Testis (tissue), 3 donors: ENCODE results near the gene ZNF555. TPM values are rescaled to one million over a fixed set of nuclear protein-coding genes. Genes with fewer than 3 reads are reported as not detected.
A peak's percentile ranks its signal among the peaks of the same experiment; 100 is the strongest.
"Not testable (repeated sequence)": the region's sequence is repeated elsewhere in the genome, so short reads cannot be mapped to it uniquely, and the experiment has no call there.

Source experiments
- DNase-seq: peaks from one replicate; pipeline ENCODE4 v3.0.0-alpha.2; 2019
- H3K27ac ChIP-seq, 2 donors: fragments of 200-600 bp; sonication (generic); one replicate each; pipeline ENCODE4 v1.5.1; 2019
- H3K27me3 ChIP-seq: fragments of 200-600 bp; sonication (generic); one replicate; pipeline ENCODE4 v1.5.1; 2019
- H3K36me3 ChIP-seq: fragments of 200-600 bp; sonication (generic); one replicate; pipeline ENCODE4 v1.5.1; 2017; ENCODE audit warnings: low read depth; ENCODE audit errors: missing control alignments
- H3K4me1 ChIP-seq: fragments of 200-600 bp; sonication (generic); one replicate; pipeline ENCODE4 v1.5.1; 2019
- H3K4me3 ChIP-seq, 2 donors: fragments of 200-600 bp; sonication (generic); one replicate each; pipeline ENCODE4 v1.5.1; 2017 to 2019
- H3K9me3 ChIP-seq: fragments of 200-600 bp; sonication (generic); one replicate; pipeline ENCODE4 v1.5.1; 2017
- CTCF ChIP-seq, 3 experiments: fragments of 450-650 bp in 2 of 3; fragments of 200-600 bp in 1 of 3; sonication (generic) in 1 of 3; IDR thresholded peaks; one replicate each; pipeline ENCODE4 v1.5.1; 2016 to 2019; ENCODE audit warnings: antibody characterized with exemption in 3 of 3, mild to moderate bottlenecking in 2 of 3, moderate library complexity in 1 of 3
- POLR2A ChIP-seq: fragments of 450-650 bp; IDR thresholded peaks from one replicate; pipeline ENCODE4 v1.6.1; 2017; ENCODE audit warnings: antibody characterized with exemption, mild to moderate bottlenecking, moderate library complexity
- WGBS, 2 donors: methylation state at CpG; one replicate each; pipeline ENCODE4 v1.1.5; 2018; 5-methylcytosine and 5-hydroxymethylcytosine counted together
- intact Hi-C: fragments of 100-400 bp; cut with DNase I; formaldehyde crosslinking; loops from one replicate; pipeline ENCODE4 v1.15.1; 2023; ENCODE audit warnings: low total_unique reads
- polyA plus RNA-seq: library from polyadenylated mRNA; stranded (reverse); fragments of 350-450 nt; fragmentation: Illumina TruSeq; extraction: RNeasy Lipid Tissue Mini Kit (QIAGEN cat#74804); gene quantifications from one replicate; pipeline ENCODE4 v1.2.3, GENCODE V29; 2014; ENCODE audit warnings: low read depth, low replicate concordance; ENCODE audit not compliant: insufficient read depth
- total RNA-seq, 2 donors: library from RNA; depleted of rRNA; stranded (reverse); fragments of >200 nt; gene quantifications; one replicate each; pipeline ENCODE4 v1.2.3, GENCODE V29; 2016

ZNF555 gene
- total and polyA plus RNA-seq, 3 donors from 2014 or later = 7.1 to 8.5 (median 7.2) TPM

GRCh38 chr19:2902590-2903218 is 61.4 kb downstream of the ZNF555 start:
- Histone ChIP-seq H3K9me3 (no peaks in the 10 kb centered on the region), H3K27ac (peak overlapping the region in 1 of 2 donors; percentile 36), H3K4me1 (peaks cover 8% of the 10 kb centered on the region), H3K36me3 (no peaks in the 10 kb centered on the region), H3K27me3 (no peaks in the 10 kb centered on the region), H3K4me3 (no peak overlapping the region)
- intact Hi-C loops = no loop called here
- 69 to 81% methylated on average over 7 to 12 of the region's 13 CpGs for WGBS, 2 donors
- DNase-seq = no peak
- no peak for TF ChIP-seq POLR2A
- TF ChIP-seq CTCF (IDR thresholded peaks at IDR 0.05) = no peak

GRCh38 chr19:2903326-2903725 is 62.1 kb downstream of the ZNF555 start:
- H3K27me3 ChIP-seq, H3K36me3 ChIP-seq, H3K9me3 ChIP-seq, intact Hi-C loops, H3K27ac ChIP-seq, DNase-seq, H3K4me1 ChIP-seq, H3K4me3 ChIP-seq: not testable (repeated sequence)
- WGBS, 2 donors = 74 to 82% methylated on average over 13 of the region's 13 CpGs

GRCh38 chr19:2905918-2906519 is 64.7 kb downstream of the ZNF555 start:
- no peak for DNase-seq
- WGBS, 2 donors = 89 to 92% methylated on average over 11 of the region's 11 CpGs
- Histone ChIP-seq H3K36me3 (no peaks in the 10 kb centered on the region), H3K4me3 (no peak overlapping the region), H3K4me1 (peaks cover 12% of the 10 kb centered on the region), H3K27ac (no peak overlapping the region), H3K9me3 (no peaks in the 10 kb centered on the region), H3K27me3 (no peaks in the 10 kb centered on the region)
- intact Hi-C loops = no loop called here
- TF ChIP-seq CTCF (IDR thresholded peaks at IDR 0.05) (no peak), POLR2A (no peak)

GRCh38 chr19:2906631-2907195 is 65.4 kb downstream of the ZNF555 start:
- TF ChIP-seq CTCF (IDR thresholded peaks at IDR 0.05) (no peak), POLR2A (no peak)
- 90 to 92% methylated on average over 7 to 20 of the region's 20 CpGs for WGBS, 2 donors
- Histone ChIP-seq H3K4me1 (peaks cover 7% of the 10 kb centered on the region), H3K27me3 (no peaks in the 10 kb centered on the region), H3K36me3 (no peaks in the 10 kb centered on the region), H3K27ac (no peak overlapping the region), H3K9me3 (no peaks in the 10 kb centered on the region), H3K4me3 (no peak overlapping the region)
- DNase-seq = no peak
- intact Hi-C loops = no loop called here

Other genes starting within 250 kb of the ZNF555 start
- 10 to 100 TPM; 25.3 to 38.7 TPM for gene GNG7, start 138.8 kb upstream of the ZNF555 start, total RNA-seq
- 16.9 TPM for gene GNG7, start 138.8 kb upstream of the ZNF555 start, polyA plus RNA-seq
- gene DIRAS1, start 120.1 kb upstream of the ZNF555 start, total RNA-seq = 10 to 100 TPM; 22.5 to 33.1 TPM
- gene DIRAS1, start 120.1 kb upstream of the ZNF555 start, polyA plus RNA-seq = 8.1 TPM
- gene SLC39A3, start 101.5 kb upstream of the ZNF555 start, total RNA-seq = 100 to 1,000 TPM; 126 to 160 TPM
- gene SLC39A3, start 101.5 kb upstream of the ZNF555 start, polyA plus RNA-seq = 198 TPM
- gene SGTA, start 58.2 kb upstream of the ZNF555 start, total RNA-seq = 100 to 1,000 TPM in 1 of 2 donors, 10 to 100 TPM in 1; 93.9 to 100 TPM
- 99.6 TPM for gene SGTA, start 58.2 kb upstream of the ZNF555 start, polyA plus RNA-seq
- gene THOP1, start 56.0 kb upstream of the ZNF555 start, total RNA-seq = 100 to 1,000 TPM; 111 to 134 TPM
- gene THOP1, start 56.0 kb upstream of the ZNF555 start, polyA plus RNA-seq = 166 TPM
- gene ZNF554, start 21.6 kb upstream of the ZNF555 start, total RNA-seq = 1 to 10 TPM; 9.3 to 9.4 TPM
- gene ZNF554, start 21.6 kb upstream of the ZNF555 start, polyA plus RNA-seq = 6.9 TPM
- gene ZNF556, start 25.9 kb downstream of the ZNF555 start, total RNA-seq = 1 to 10 TPM; 2.3 to 2.4 TPM
- 1.9 TPM for gene ZNF556, start 25.9 kb downstream of the ZNF555 start, polyA plus RNA-seq
- gene ZNF57, start 59.5 kb downstream of the ZNF555 start, total RNA-seq = 10 to 100 TPM; 21.9 to 27.0 TPM
- gene ZNF57, start 59.5 kb downstream of the ZNF555 start, polyA plus RNA-seq = 26.4 TPM
- gene ZNF77, start 103.5 kb downstream of the ZNF555 start, total RNA-seq = 10 to 100 TPM in 1 of 2 donors, 1 to 10 TPM in 1; 4.8 to 10.7 TPM
- 5.6 TPM for gene ZNF77, start 103.5 kb downstream of the ZNF555 start, polyA plus RNA-seq
- 10 to 100 TPM in 1 of 2 donors, 1 to 10 TPM in 1; 9.1 to 12.5 TPM for gene TLE6, start 136.1 kb downstream of the ZNF555 start, total RNA-seq
- gene TLE6, start 136.1 kb downstream of the ZNF555 start, polyA plus RNA-seq = 8.1 TPM
- gene TLE2, start 187.8 kb downstream of the ZNF555 start, total RNA-seq = 10 to 100 TPM; 70.5 to 76.6 TPM
- gene TLE2, start 187.8 kb downstream of the ZNF555 start, polyA plus RNA-seq = 30.2 TPM
- 100 to 1,000 TPM; 354 to 539 TPM for gene TLE5, start 221.0 kb downstream of the ZNF555 start, total RNA-seq
- gene TLE5, start 221.0 kb downstream of the ZNF555 start, polyA plus RNA-seq = 314 TPM